Coronary artery (tissue), 2 donors: Measurements from ENCODE around the gene CSH1.

Experiments used
- DNase-seq: peaks from one replicate; pipeline ENCODE4 v3.0.0-alpha.2; 2017; ENCODE audit warnings: low spot score
- H3K27ac ChIP-seq, 2 donors: fragments of 200-600 bp; sonication (generic); one replicate each; pipeline ENCODE4 v1.5.1; 2016 to 2019
- H3K4me3 ChIP-seq: fragments of 200-600 bp; sonication (generic); 2 replicates; pipeline ENCODE4 v1.5.1; 2016; ENCODE audit warnings: mild to moderate bottlenecking, moderate library complexity
- CTCF ChIP-seq: fragments of 200-600 bp; sonication (generic); IDR thresholded peaks from one replicate; pipeline ENCODE4 v1.5.1; 2019; ENCODE audit warnings: antibody characterized with exemption

The CSH1 gene

GRCh38 chr17:63854709-63855108, 41.7 kb downstream of the CSH1 start:
- no peak for TF ChIP-seq CTCF
- no peak for DNase-seq
- Histone ChIP-seq H3K4me3 (no peak overlapping the region), H3K27ac (no peak overlapping the region)

GRCh38 chr17:63853260-63853659, 43.1 kb downstream of the CSH1 start:
- no peak for TF ChIP-seq CTCF
- H3K4me3 ChIP-seq = no peak overlapping the region
- no peak for DNase-seq
- no peak overlapping the region for H3K27ac ChIP-seq

- no peak overlapping the region for H3K4me3 ChIP-seq
- no peak for TF ChIP-seq CTCF
- no peak overlapping the region for H3K27ac ChIP-seq
- DNase-seq = no peak
These were observed 46.0 kb downstream of the CSH1 start for GRCh38 chr17:63850401-63850800.

- Histone ChIP-seq H3K27ac (peak overlapping the region in 1 of 2 donors; percentile 68), H3K4me3 (peak overlapping the region; percentile 67)
- peak; percentile 93 for DNase-seq
- TF ChIP-seq CTCF = peak; percentile 25
These were observed 47.3 kb downstream of the CSH1 start for GRCh38 chr17:63848834-63849689.

GRCh38 chr17:63847525-63848249, 48.7 kb downstream of the CSH1 start:
- H3K4me3 ChIP-seq = no peak overlapping the region
- H3K27ac ChIP-seq = no peak overlapping the region
- TF ChIP-seq CTCF = no peak
- DNase-seq = no peak

- Histone ChIP-seq H3K4me3 (no peak overlapping the region), H3K27ac (no peak overlapping the region)
- no peak for TF ChIP-seq CTCF
- no peak for DNase-seq
These were observed 50.9 kb downstream of the CSH1 start for GRCh38 chr17:63845509-63845908.
